HepG2 (cell line): ENCODE measurements around the gene LAMA5. TPM values are rescaled to one million over a fixed set of nuclear protein-coding genes. Genes with fewer than 3 reads are reported as not detected.

ENCODE experiments used
- ARNT ChIP-seq: fragments of 450-650 bp; IDR thresholded peaks from 2 replicates; pipeline ENCODE4 v1.6.1; 2017
- CTCF ChIP-seq: sonication (generic); formaldehyde crosslinking; IDR thresholded peaks from 2 replicates; pipeline ENCODE4 v1.5.0; 2020; ENCODE audit warnings: mild to moderate bottlenecking, missing genetic modification reagents, moderate library complexity
- ELK4 ChIP-seq: sonication (generic); formaldehyde crosslinking; IDR thresholded peaks from 2 replicates; pipeline ENCODE4 v1.9.0; 2021; ENCODE audit warnings: missing genetic modification reagents, borderline replicate concordance
- ETV6 ChIP-seq: sonication (generic); formaldehyde crosslinking; conservative IDR thresholded peaks from 2 replicates; pipeline ENCODE4 v1.4.0; 2020; ENCODE audit warnings: missing genetic modification reagents
- GLMP ChIP-seq: sonication (generic); formaldehyde crosslinking; IDR thresholded peaks from 2 replicates; pipeline ENCODE4 v1.9.0; 2021; ENCODE audit warnings: missing genetic modification reagents, mild to moderate bottlenecking, borderline replicate concordance
- HDAC1 ChIP-seq: sonication (generic); formaldehyde crosslinking; IDR thresholded peaks from 2 replicates; pipeline ENCODE4 v1.5.1; 2020; ENCODE audit warnings: mild to moderate bottlenecking, missing genetic modification reagents
- KDM1A ChIP-seq: IDR thresholded peaks from 2 replicates; pipeline ENCODE4 v1.6.1; 2016; ENCODE audit warnings: missing compliant biosample characterization
- KLF9 ChIP-seq: IDR thresholded peaks from 2 replicates; pipeline ENCODE4 v1.6.1; 2016; ENCODE audit warnings: low read depth
- NFKBIZ ChIP-seq: IDR thresholded peaks from 2 replicates; pipeline ENCODE4 v1.6.1; 2018; ENCODE audit warnings: missing genetic modification reagents, missing compliant biosample characterization
- PRDM10 ChIP-seq: sonication (generic); formaldehyde crosslinking; IDR thresholded peaks from 2 replicates; pipeline ENCODE4 v1.4.0; 2020; ENCODE audit warnings: low read depth, missing genetic modification reagents
- SP5 ChIP-seq: IDR thresholded peaks from 2 replicates; pipeline ENCODE4 v1.6.1; 2016; ENCODE audit warnings: low read depth, borderline replicate concordance
- TFE3 ChIP-seq: IDR thresholded peaks from 2 replicates; pipeline ENCODE4 v1.6.1; 2016
- YY1 ChIP-seq: IDR thresholded peaks from 2 replicates; pipeline ENCODE4 v1.6.1; 2011; ENCODE audit warnings: low read length, low read depth, moderate library complexity, mild to moderate bottlenecking; ENCODE audit not compliant: insufficient read depth, insufficient replicate concordance
- ZEB1 ChIP-seq: IDR thresholded peaks from 2 replicates; pipeline ENCODE4 v1.6.1; 2012; ENCODE audit warnings: mild to moderate bottlenecking, low read depth, inconsistent platforms; ENCODE audit not compliant: insufficient replicate concordance
- ZNF382 ChIP-seq: sonication (generic); formaldehyde crosslinking; IDR thresholded peaks from 2 replicates; pipeline ENCODE4 v1.5.0; 2020; ENCODE audit warnings: missing genetic modification reagents, mild to moderate bottlenecking, borderline replicate concordance
- ZNF740 ChIP-seq: sonication (generic); formaldehyde crosslinking; IDR thresholded peaks from 2 replicates; pipeline ENCODE4 v1.4.0; 2020; ENCODE audit warnings: missing genetic modification reagents
- ZNF75D ChIP-seq: sonication (generic); formaldehyde crosslinking; IDR thresholded peaks from 2 replicates; pipeline ENCODE4 v1.8.1; 2023; ENCODE audit warnings: missing genetic modification reagents, mild to moderate bottlenecking, borderline replicate concordance
- ZNF839 ChIP-seq: sonication (generic); formaldehyde crosslinking; IDR thresholded peaks from 2 replicates; pipeline ENCODE4 v1.4.0; 2020; ENCODE audit warnings: missing genetic modification reagents, mild to moderate bottlenecking, borderline replicate concordance
- ZSCAN9 ChIP-seq: IDR thresholded peaks from 2 replicates; pipeline ENCODE4 v1.6.1; 2016; ENCODE audit warnings: borderline replicate concordance
- polyA plus RNA-seq, 8 experiments: library from polyadenylated mRNA; depleted of rRNA in 3 of 8; stranded (reverse) in 7 of 8; unstranded in 1 of 8; fragments of >200 nt; fragmentation: Illumina TruSeq in 4 of 8; extraction: Trizol in 4 of 8; gene quantifications; 2 replicates each; pipeline versions ENCODE4 v1.2.1 to v1.2.3, GENCODE V29; 2011 to 2016; ENCODE audit warnings: low read depth in 4 of 8, missing spikeins in 1 of 8, mixed read lengths in 1 of 8; ENCODE audit not compliant: insufficient read depth in 1 of 8
- total RNA-seq, 5 experiments: library from RNA; depleted of rRNA; stranded (reverse); fragments of >200 nt; fragmentation: Illumina TruSeq; extraction: Trizol; gene quantifications; 2 replicates each; pipeline ENCODE4 v1.2.3, GENCODE V29; 2016; ENCODE audit warnings: low read depth in 1 of 5

The LAMA5 gene
- total and polyA plus RNA-seq, 2 of the 13 experiments (the other 11 are each of a cell fraction or from before 2014, with no cell fraction given): 21.0 to 44.7 TPM

- TF ChIP-seq KLF9 (CRISPR knock-in tag) (0 out of 2 replicates have a peak, but pooled peaks have one; percentile 34), PRDM10 (peak; percentile 73; the same call in 1 of the 2 replicates), ZSCAN9 (CRISPR knock-in tag) (peak; percentile 74; the same call in 1 of the 2 replicates), ZNF382 (CRISPR knock-in tag) (no peak), TFE3 (CRISPR knock-in tag) (peak; percentile 56; the same call in 1 of the 2 replicates), GLMP (CRISPR knock-in tag) (no peak), ARNT (no peak), YY1 (peak; percentile 75), SP5 (CRISPR knock-in tag) (no peak; the same call in 1 of the 2 replicates), ELK4 (no peak), KDM1A (CRISPR knock-in tag) (peak; percentile 94), ZEB1 (no peak), ZNF75D (CRISPR knock-in tag) (no peak; the same call in 1 of the 2 replicates), ZNF839 (CRISPR knock-in tag) (peak; percentile 74; the same call in 1 of the 2 replicates), ZNF740 (peak; percentile 80), NFKBIZ (peak; percentile 90), CTCF (peak; percentile 50), HDAC1 (CRISPR knock-in tag) (peak; percentile 89), ETV6 (CRISPR knock-in tag) (peak; percentile 93; the same call in 1 of the 2 replicates)
Observed at GRCh38 chr20:62407221-62407992, 40.3 kb upstream of the LAMA5 start, which contains the start of gene CABLES2 (continued).
